ENCODE measurements around the gene CNTNAP5.

Gene CNTNAP5

GRCh38 chr2:124480958-124481357 lies 455.9 kb downstream of the CNTNAP5 start:
- Histone ChIP-seq H3K4me3 (ENCODE audit: low read depth, low read length) (no peak overlapping the region), H3K9me3 (ENCODE audit: insufficient read depth, low read depth, low read length) (no peaks in the 10 kb centered on the region), H3K27ac (ENCODE audit: low read depth, low read length) (no peak overlapping the region), H3K23ac (ENCODE audit: low read length) (no peak overlapping the region), H4K12ac (ENCODE audit: low read depth, low read length) (no peak overlapping the region), H2BK5ac (ENCODE audit: low read depth, low read length, poor library complexity) (no peak overlapping the region), H3K79me1 (ENCODE audit: low read length) (no peaks in the 10 kb centered on the region), H3K4me1 (ENCODE audit: control insufficient read depth in 1 of 2, insufficient read depth in 2 of 2, low read length in 2 of 2) (peaks cover 2 to 7% of the 10 kb centered on the region in 2 experiments), H3K36me3 (ENCODE audit: control insufficient read depth in 1 of 2, insufficient read depth in 2 of 2, low read length in 2 of 2) (no peaks in the 10 kb centered on the region), H3K4ac (ENCODE audit: low read depth, low read length) (no peak overlapping the region), H3K27me3 (ENCODE audit: insufficient read depth, low read length) (no peaks in the 10 kb centered on the region), H3K79me2 (ENCODE audit: control insufficient read depth, insufficient read depth, low read length, poor library complexity) (no peaks in the 10 kb centered on the region), H3K9ac (ENCODE audit: low read length) (no peak overlapping the region), H4K91ac (ENCODE audit: low read depth, low read length) (no peak overlapping the region), H3K18ac (ENCODE audit: low read length) (no peak overlapping the region), H3K4me2 (ENCODE audit: low read length) (no peak overlapping the region), H2AK5ac (ENCODE audit: low read length) (no peak overlapping the region), H3K14ac (ENCODE audit: low read length) (no peak overlapping the region), H2AFZ (ENCODE audit: insufficient read depth, low read length, poor library complexity) (no peak overlapping the region), H4K8ac (ENCODE audit: low read depth, low read length) (no peak overlapping the region), H2BK12ac (ENCODE audit: low read length) (no peak overlapping the region), H2BK120ac (ENCODE audit: insufficient read depth, low read length, poor library complexity) (no peak overlapping the region)
- DNase-seq: no peak
- no CpG with 5 or more reads among the region's 4 CpGs for WGBS (ENCODE audit: extremely low coverage, insufficient coverage, insufficient read length)

- Histone ChIP-seq H4K91ac (ENCODE audit: low read depth, low read length) (no peak overlapping the region), H2AFZ (ENCODE audit: insufficient read depth, low read length, poor library complexity) (no peak overlapping the region), H3K4me1 (ENCODE audit: control insufficient read depth in 1 of 2, insufficient read depth in 2 of 2, low read length in 2 of 2) (peaks cover 2 to 7% of the 10 kb centered on the region in 2 experiments), H3K9ac (ENCODE audit: low read length) (no peak overlapping the region), H3K36me3 (ENCODE audit: control insufficient read depth in 1 of 2, insufficient read depth in 2 of 2, low read length in 2 of 2) (no peaks in the 10 kb centered on the region), H4K12ac (ENCODE audit: low read depth, low read length) (no peak overlapping the region), H3K4me2 (ENCODE audit: low read length) (no peak overlapping the region), H4K8ac (ENCODE audit: low read depth, low read length) (no peak overlapping the region), H3K23ac (ENCODE audit: low read length) (no peak overlapping the region), H3K14ac (ENCODE audit: low read length) (no peak overlapping the region), H3K79me2 (ENCODE audit: control insufficient read depth, insufficient read depth, low read length, poor library complexity) (no peaks in the 10 kb centered on the region), H3K79me1 (ENCODE audit: low read length) (no peaks in the 10 kb centered on the region), H2BK5ac (ENCODE audit: low read depth, low read length, poor library complexity) (no peak overlapping the region), H2BK12ac (ENCODE audit: low read length) (no peak overlapping the region), H3K4ac (ENCODE audit: low read depth, low read length) (no peak overlapping the region), H2AK5ac (ENCODE audit: low read length) (no peak overlapping the region), H3K27me3 (ENCODE audit: insufficient read depth, low read length) (no peaks in the 10 kb centered on the region), H3K27ac (ENCODE audit: low read depth, low read length) (no peak overlapping the region), H3K9me3 (ENCODE audit: insufficient read depth, low read depth, low read length) (no peaks in the 10 kb centered on the region), H2BK120ac (ENCODE audit: insufficient read depth, low read length, poor library complexity) (no peak overlapping the region), H3K18ac (ENCODE audit: low read length) (no peak overlapping the region), H3K4me3 (ENCODE audit: low read depth, low read length) (no peak overlapping the region)
- WGBS (ENCODE audit: extremely low coverage, insufficient coverage, insufficient read length): no CpG with 5 or more reads among the region's 8 CpGs
- DNase-seq: no peak
These were observed 457.0 kb downstream of the CNTNAP5 start for GRCh38 chr2:124482044-124482443.

- Histone ChIP-seq H3K9me3 (ENCODE audit: insufficient read depth, low read depth, low read length) (no peaks in the 10 kb centered on the region), H2AK5ac (ENCODE audit: low read length) (no peak overlapping the region), H3K79me2 (ENCODE audit: control insufficient read depth, insufficient read depth, low read length, poor library complexity) (no peaks in the 10 kb centered on the region), H3K18ac (ENCODE audit: low read length) (no peak overlapping the region), H3K4ac (ENCODE audit: low read depth, low read length) (no peak overlapping the region), H3K27me3 (ENCODE audit: insufficient read depth, low read length) (no peaks in the 10 kb centered on the region), H4K91ac (ENCODE audit: low read depth, low read length) (no peak overlapping the region), H3K4me1 (ENCODE audit: control insufficient read depth in 1 of 2, insufficient read depth in 2 of 2, low read length in 2 of 2) (peaks cover 2 to 7% of the 10 kb centered on the region in 2 experiments), H3K23ac (ENCODE audit: low read length) (no peak overlapping the region), H3K4me2 (ENCODE audit: low read length) (no peak overlapping the region), H2AFZ (ENCODE audit: insufficient read depth, low read length, poor library complexity) (no peak overlapping the region), H3K79me1 (ENCODE audit: low read length) (no peaks in the 10 kb centered on the region), H4K8ac (ENCODE audit: low read depth, low read length) (no peak overlapping the region), H4K12ac (ENCODE audit: low read depth, low read length) (no peak overlapping the region), H3K4me3 (ENCODE audit: low read depth, low read length) (no peak overlapping the region), H2BK12ac (ENCODE audit: low read length) (no peak overlapping the region), H3K27ac (ENCODE audit: low read depth, low read length) (no peak overlapping the region), H2BK5ac (ENCODE audit: low read depth, low read length, poor library complexity) (no peak overlapping the region), H2BK120ac (ENCODE audit: insufficient read depth, low read length, poor library complexity) (no peak overlapping the region), H3K14ac (ENCODE audit: low read length) (no peak overlapping the region), H3K9ac (ENCODE audit: low read length) (no peak overlapping the region), H3K36me3 (ENCODE audit: control insufficient read depth in 1 of 2, insufficient read depth in 2 of 2, low read length in 2 of 2) (no peaks in the 10 kb centered on the region)
- no CpG with 5 or more reads among the region's 6 CpGs for WGBS (ENCODE audit: extremely low coverage, insufficient coverage, insufficient read length)
- DNase-seq: no peak
These were observed 457.5 kb downstream of the CNTNAP5 start for GRCh38 chr2:124482551-124482950.

- H2BK5ac ChIP-seq (ENCODE audit: low read depth, low read length, poor library complexity): no peak overlapping the region
- H3K9me3 ChIP-seq (ENCODE audit: insufficient read depth, low read depth, low read length): no peaks in the 10 kb centered on the region
- no peak overlapping the region for H2BK12ac ChIP-seq (ENCODE audit: low read length)
- H3K4me2 ChIP-seq (ENCODE audit: low read length): no peak overlapping the region
- no peak overlapping the region for H4K8ac ChIP-seq (ENCODE audit: low read depth, low read length)
- H3K79me1 ChIP-seq (ENCODE audit: low read length): no peaks in the 10 kb centered on the region
- no peak overlapping the region for H4K91ac ChIP-seq (ENCODE audit: low read depth, low read length)
- H3K27me3 ChIP-seq (ENCODE audit: insufficient read depth, low read length): no peaks in the 10 kb centered on the region
- H3K4me3 ChIP-seq (ENCODE audit: low read depth, low read length): no peak overlapping the region
- H3K79me2 ChIP-seq (ENCODE audit: control insufficient read depth, insufficient read depth, low read length, poor library complexity): no peaks in the 10 kb centered on the region
- no peaks in the 10 kb centered on the region for H3K36me3 ChIP-seq (ENCODE audit: control insufficient read depth in 1 of 2, insufficient read depth in 2 of 2, low read length in 2 of 2)
- no peak overlapping the region for H2AFZ ChIP-seq (ENCODE audit: insufficient read depth, low read length, poor library complexity)
- no peak overlapping the region for H2AK5ac ChIP-seq (ENCODE audit: low read length)
- H3K9ac ChIP-seq (ENCODE audit: low read length): no peak overlapping the region
- no peak for DNase-seq
- no peak overlapping the region for H2BK120ac ChIP-seq (ENCODE audit: insufficient read depth, low read length, poor library complexity)
- no peak overlapping the region for H3K18ac ChIP-seq (ENCODE audit: low read length)
- H3K23ac ChIP-seq (ENCODE audit: low read length): no peak overlapping the region
- peaks cover 2 to 7% of the 10 kb centered on the region in 2 experiments for H3K4me1 ChIP-seq (ENCODE audit: control insufficient read depth in 1 of 2, insufficient read depth in 2 of 2, low read length in 2 of 2)
- no peak overlapping the region for H4K12ac ChIP-seq (ENCODE audit: low read depth, low read length)
- no peak overlapping the region for H3K4ac ChIP-seq (ENCODE audit: low read depth, low read length)
- WGBS (ENCODE audit: extremely low coverage, insufficient coverage, insufficient read length): no CpG with 5 or more reads among the region's 5 CpGs
- H3K14ac ChIP-seq (ENCODE audit: low read length): no peak overlapping the region
- no peak overlapping the region for H3K27ac ChIP-seq (ENCODE audit: low read depth, low read length)
These were observed 460.6 kb downstream of the CNTNAP5 start for GRCh38 chr2:124485659-124486058.
